ENCODE results near the gene SBF2.
"Not testable (repeated sequence)": the region's sequence is repeated elsewhere in the genome, so short reads cannot be mapped to it uniquely, and the experiment has no call there.

SBF2 gene

GRCh38 chr11:9947231-9947864 lies 346.7 kb downstream of the SBF2 start:
- no peak for TF ChIP-seq CTCF (conservative IDR thresholded peaks at IDR 0.05; ENCODE audit: low read length)
- no peak overlapping the region for H3K4me3 ChIP-seq (ENCODE audit: low read length)
- no peak for DNase-seq (ENCODE audit: low read depth)

- DNase-seq (ENCODE audit: low read depth) = peak; percentile 79
- not testable (repeated sequence) for H3K4me3 ChIP-seq (ENCODE audit: low read length)
Observed at GRCh38 chr11:9945680-9946079, 348.3 kb downstream of the SBF2 start.

- peak; percentile 100 for DNase-seq (ENCODE audit: low read depth)
- no peak overlapping the region for H3K4me3 ChIP-seq (ENCODE audit: low read length)
- no peak for TF ChIP-seq CTCF (conservative IDR thresholded peaks at IDR 0.05; ENCODE audit: low read length)
Observed at GRCh38 chr11:9943386-9944110, 350.5 kb downstream of the SBF2 start.

GRCh38 chr11:9941991-9942390 lies 352.0 kb downstream of the SBF2 start:
- no peak for TF ChIP-seq CTCF (conservative IDR thresholded peaks at IDR 0.05; ENCODE audit: low read length)
- no peak overlapping the region for H3K4me3 ChIP-seq (ENCODE audit: low read length)
- no peak for DNase-seq (ENCODE audit: low read depth)

- not testable (repeated sequence) for DNase-seq (ENCODE audit: low read depth); H3K4me3 ChIP-seq (ENCODE audit: low read length)
Observed at GRCh38 chr11:9939150-9939549, 354.9 kb downstream of the SBF2 start.

- DNase-seq (ENCODE audit: low read depth) = no peak
Observed at GRCh38 chr11:9936754-9937153, 357.3 kb downstream of the SBF2 start.

GRCh38 chr11:9932843-9933242 lies 361.2 kb downstream of the SBF2 start:
- not testable (repeated sequence) for DNase-seq (ENCODE audit: low read depth); H3K4me3 ChIP-seq (ENCODE audit: low read length)

More at GRCh38 chr11:9936754-9937153, 357.3 kb downstream of the SBF2 start:
- no peak for TF ChIP-seq CTCF (conservative IDR thresholded peaks at IDR 0.05; ENCODE audit: low read length)
- H3K4me3 ChIP-seq (ENCODE audit: low read length) = no peak overlapping the region

- not testable (repeated sequence) for H3K4me3 ChIP-seq (ENCODE audit: low read length); DNase-seq (ENCODE audit: low read depth)
Observed at GRCh38 chr11:9930562-9931331, 363.3 kb downstream of the SBF2 start.

GRCh38 chr11:9927670-9928069 lies 366.3 kb downstream of the SBF2 start:
- no peak for TF ChIP-seq CTCF (conservative IDR thresholded peaks at IDR 0.05; ENCODE audit: low read length)
- no peak overlapping the region for H3K4me3 ChIP-seq (ENCODE audit: low read length)
- DNase-seq (ENCODE audit: low read depth) = no peak

Measured in AG10803 (cell line).